Stimulated activated CD4-positive, alpha-beta T cell treated with anti-CD3 and anti-CD28 coated beads, Interleukin-15, amount 100 ng/mL, for 24 hours (primary cell): ENCODE results near the gene VEZF1.
"Not testable (repeated sequence)": the region's sequence is repeated elsewhere in the genome, so short reads cannot be mapped to it uniquely, and the experiment has no call there.

ENCODE experiments used
- DNase-seq: peaks from one replicate; pipeline ENCODE4 v3.0.0-alpha.2; 2020

The VEZF1 gene

DNA sequence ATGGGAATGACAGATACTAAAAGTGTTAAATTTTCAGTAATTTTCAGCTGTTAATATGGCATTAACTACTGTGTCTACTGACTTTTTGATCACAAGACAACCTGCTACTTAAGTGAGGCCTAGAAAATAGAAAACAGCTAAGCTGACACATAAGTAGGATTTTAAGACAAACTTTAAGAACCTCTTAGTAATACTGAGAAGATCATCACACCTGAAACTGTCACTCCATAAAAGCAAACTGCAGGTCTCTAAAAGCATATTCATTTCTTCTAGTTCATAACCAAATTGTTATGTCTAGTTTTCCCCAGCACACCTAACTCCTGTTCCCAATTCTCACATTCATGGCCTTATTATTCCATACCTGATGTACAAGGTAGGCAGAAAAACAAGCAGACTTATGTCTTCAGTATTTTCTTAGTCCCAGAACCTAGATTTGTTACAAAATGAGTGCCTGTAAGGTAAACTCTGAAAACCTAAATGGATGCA lies 11.0 kb upstream of the VEZF1 start:
- DNase-seq, result no peak

DNA sequence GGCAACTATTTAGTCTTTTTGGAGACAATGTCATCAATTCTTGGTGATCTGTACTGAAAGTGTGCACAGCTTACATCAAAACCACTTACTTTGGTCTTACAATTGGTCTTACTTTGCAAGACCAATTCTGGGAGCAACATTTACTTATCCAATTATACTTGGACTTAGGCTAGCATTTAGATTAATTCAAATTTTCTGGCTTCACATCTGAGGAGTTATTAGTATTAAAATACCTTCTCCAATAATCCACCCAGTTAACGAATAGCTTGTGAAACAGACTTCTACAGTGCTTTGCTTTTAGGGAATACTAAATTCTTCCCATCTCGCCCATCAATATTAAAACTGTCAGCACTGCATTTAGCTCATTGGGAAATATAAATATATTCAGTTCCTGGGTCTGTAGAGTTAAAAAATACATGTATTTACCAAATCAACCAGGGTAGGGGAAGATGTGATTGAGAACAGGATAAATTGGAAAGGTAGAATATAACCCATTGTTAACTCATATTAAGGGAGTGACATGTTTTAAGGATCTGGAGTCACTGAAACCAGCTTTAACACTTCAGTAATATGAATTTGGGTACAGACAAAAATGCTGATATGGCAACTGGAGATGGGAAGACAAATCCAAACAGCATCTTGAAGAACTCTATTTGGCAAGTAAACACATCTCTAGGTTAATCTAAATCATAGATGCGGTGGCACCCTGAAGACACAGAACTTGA lies 9.2 kb upstream of the VEZF1 start:
- no peak for DNase-seq

DNA sequence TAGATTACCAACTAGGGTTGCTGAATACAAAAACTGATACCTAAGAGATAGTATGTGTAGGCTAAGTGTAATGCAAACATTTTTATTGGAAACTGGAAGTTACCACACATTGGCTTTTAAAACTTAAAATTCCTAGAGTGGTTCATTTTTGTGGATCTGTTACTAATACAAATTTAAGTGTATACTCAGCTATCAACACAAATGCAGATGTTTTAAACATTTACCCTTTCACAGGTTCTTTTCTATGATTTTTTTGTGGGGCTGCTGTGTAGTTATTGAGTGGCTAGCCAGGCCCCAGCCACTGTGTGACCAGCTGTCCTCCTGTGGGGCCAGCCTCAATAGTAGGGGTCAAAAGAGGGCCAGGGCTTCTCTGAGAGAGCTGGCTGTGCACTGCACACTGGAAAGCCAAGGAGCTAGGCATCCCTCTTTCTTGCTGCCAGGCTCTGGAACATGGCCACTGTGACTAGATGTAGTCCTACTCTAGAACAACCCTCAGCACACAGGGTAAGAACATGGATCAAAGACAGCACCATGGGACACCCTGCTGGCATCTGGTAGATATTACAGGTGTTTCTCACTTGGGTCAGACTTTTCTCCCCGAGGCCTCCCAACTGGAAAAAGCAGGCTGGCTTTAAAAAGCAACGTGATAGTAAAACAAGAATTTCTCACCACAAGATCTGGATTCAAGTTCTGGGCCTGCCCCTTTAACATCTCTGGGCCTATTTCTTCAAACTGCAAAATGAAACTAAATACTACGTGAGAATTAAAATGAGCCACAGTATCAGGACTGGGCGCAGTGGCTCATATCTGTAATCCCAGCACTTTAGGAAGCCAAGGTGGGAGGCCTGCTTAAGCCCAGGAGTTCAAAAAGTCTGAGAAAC lies 7.3 kb upstream of the VEZF1 start:
- DNase-seq, result peak; percentile 71

DNA sequence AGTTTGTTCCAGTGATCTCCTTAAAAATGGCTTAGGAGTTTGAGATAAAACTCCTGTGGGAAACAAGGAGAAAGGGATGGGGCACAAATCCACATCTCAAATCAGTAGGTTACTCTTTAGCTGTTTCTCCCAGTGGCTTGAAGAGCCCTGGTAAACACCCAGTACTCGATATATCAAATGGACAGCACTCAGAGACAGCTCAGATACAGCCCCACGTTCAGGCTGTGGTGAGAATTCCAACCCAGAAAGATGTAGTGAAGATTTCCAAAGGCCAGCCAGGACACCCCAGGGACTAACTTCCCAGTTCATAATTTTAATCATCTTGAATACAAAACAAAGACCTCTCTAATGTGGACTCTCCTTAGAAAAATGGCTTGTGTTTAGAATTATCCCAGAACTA lies 6.4 kb upstream of the VEZF1 start:
- no peak for DNase-seq

DNA sequence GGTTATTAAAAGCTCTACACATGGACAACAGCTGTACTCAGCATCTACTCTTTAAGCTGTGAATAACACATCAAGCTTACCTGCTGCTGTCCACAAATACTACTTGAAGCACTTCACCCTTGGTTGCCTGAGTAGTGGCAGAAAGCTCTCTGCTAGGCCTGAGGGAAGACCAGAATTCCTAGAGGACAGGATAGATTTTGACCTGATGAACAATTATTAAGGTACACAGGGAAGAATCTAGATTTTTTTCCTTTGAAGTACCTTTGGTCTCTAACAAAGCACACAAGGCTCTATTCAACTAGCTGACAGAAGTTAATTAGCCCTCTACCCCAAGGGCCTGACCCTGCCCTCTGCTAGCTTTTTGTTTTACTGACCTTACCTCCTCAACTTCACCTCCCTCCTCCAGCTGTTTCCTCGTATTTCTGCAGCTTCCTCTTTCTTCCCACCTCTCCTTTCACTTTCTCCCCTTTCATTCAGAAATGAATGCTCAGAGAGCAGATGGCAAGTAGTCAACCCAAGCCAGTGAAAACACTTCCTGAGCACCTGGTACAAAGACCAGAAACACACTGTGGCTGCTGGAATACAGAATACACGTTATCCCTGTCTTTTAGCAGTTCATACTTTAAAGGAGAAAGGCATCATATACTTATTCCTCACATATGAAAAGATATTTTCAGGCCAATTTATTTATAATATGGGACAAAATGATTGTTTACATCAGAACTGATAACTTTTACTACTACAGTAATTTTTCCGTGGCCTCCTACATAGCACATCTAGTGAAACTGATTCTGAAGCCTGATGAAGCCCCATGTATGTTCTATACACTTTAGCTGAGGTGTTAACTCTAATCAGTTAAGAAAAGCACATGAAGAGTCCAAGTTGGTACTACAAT lies 5.7 kb upstream of the VEZF1 start:
- no peak for DNase-seq

DNA sequence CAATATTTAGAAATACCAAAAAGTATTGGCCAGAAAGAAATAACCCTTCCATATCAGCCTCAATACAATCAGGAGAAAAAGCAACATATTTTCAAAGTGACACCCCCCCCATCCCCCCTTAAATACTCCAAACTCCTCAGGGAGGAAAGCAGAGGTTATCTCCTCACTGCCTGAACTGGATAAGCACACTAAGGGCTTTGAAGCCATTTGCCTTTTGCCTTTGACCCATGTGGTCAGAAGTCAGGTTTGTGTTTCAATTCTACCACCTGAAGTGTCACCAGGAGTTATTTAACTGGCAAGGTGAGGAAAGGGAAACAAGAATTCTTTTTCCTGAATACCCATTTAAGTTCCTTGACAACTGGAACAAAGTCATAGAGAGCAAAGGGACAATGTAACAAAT lies 3.5 kb upstream of the VEZF1 start:
- DNase-seq, result no peak

DNA sequence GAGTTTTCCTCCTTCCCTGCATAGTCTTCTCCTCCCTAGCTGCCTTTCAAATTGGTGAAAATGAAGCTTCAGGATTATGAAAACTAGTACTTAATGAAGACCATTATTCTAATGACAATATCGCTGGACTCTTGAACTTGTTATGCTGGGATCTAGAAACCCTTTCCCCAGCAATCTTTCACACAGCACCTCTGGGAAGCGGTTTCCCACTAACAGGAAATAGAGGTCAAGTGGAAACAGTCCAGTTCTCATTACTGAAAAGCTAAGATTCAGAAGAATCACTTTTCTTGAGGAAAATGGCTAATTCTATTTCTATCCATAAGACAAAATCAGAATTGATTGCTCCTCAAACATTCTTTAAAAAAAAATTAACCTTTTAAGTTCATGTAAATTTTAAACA lies 2.0 kb upstream of the VEZF1 start:
- DNase-seq, result no peak

DNA sequence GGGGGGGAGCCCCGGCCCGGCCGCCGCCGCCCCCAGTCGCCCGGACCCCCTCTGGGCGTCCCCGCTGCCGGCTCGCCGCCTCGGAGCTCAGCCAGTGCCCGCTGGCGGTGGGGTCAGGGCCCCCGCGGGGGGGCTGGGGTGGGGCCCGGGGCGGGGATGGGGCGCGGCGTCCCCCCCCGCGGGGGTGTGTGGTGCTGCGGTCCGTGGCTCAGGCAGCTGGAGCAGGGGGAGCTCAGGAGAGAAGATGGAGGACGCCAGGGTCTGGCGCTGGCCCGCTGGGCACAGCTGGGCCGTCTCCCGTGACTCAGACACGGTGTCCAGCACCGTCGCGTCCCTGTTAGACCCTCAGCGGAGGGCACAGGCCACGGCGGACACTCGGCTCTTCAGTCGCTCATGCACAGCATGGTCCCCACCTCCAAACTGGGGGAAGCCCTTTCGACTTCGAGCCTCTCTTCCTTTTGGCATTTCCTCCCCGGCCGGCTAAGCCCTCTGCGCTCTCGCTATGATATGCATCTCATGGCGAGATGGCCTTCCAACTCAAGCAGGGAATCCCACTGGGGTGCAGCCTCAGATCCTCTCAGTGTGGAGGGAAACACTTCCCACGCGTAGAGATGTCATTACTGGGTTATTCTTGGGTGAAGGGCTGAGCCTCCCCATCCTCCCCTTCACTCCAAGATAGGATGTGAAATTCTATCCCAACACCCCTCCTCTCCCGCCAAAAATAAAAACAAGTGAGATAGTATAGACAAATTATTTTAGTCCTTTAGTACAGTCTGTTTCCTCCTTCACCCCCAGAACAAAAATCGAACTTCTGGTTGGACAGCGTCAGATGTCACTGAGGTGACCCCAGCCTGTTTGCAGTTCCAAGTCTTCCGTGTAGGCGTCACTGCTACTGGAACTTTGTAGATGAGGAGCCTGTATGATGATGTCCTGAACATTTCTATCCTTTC lies 522 bp upstream of the VEZF1 start:
- peak; percentile 73 for DNase-seq

DNA sequence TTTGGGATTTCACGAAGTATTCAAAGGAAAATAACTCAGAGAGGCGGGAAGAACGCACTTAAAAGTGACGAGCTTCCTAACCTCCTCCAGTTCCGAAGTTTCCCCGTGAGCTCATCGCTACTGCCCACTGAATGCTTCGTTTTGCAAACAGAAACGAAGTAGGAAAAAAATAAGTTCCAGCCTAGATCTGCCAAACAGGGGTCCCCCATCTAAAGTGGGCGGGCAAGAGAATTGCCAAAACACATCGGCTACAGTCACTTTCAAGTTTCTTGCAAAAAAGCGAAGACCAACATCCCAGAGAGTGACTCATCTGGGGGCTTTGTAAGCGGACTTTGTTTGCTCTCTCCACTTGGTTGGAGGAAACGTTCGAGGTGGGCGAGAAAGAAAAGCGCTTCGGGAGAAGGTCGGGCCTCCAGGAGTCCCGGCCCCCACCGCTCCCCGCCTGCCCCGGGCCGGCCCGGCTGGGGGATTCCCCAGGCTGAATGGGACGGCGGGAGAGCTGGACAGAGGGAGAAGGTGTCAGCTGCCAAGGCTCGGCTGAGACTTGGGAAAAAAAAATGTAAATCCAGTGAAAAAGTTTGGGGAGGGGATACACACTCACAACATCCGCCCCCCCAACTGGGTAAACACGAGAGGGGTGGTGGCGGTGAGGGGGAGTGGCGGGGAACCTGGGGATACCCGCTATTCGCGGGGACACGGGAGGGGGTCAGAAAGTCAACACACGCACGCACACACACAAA lies 1.0 kb downstream of the VEZF1 start:
- DNase-seq, result peak; percentile 56

DNA sequence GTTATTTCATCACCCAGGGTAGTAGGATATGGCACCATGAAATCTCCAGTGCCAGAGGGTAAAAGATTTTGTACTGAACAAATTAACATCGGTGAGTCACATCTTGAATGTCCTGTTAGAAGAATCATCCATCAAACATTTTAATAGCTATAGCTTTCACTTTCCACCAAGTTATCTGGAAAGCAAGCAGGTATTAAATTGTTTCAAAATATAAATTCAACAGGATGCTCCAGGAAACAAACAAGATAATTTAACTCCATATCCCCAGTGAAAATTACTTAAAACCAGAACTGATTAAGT lies 2.4 kb downstream of the VEZF1 start:
- DNase-seq, result no peak

DNA sequence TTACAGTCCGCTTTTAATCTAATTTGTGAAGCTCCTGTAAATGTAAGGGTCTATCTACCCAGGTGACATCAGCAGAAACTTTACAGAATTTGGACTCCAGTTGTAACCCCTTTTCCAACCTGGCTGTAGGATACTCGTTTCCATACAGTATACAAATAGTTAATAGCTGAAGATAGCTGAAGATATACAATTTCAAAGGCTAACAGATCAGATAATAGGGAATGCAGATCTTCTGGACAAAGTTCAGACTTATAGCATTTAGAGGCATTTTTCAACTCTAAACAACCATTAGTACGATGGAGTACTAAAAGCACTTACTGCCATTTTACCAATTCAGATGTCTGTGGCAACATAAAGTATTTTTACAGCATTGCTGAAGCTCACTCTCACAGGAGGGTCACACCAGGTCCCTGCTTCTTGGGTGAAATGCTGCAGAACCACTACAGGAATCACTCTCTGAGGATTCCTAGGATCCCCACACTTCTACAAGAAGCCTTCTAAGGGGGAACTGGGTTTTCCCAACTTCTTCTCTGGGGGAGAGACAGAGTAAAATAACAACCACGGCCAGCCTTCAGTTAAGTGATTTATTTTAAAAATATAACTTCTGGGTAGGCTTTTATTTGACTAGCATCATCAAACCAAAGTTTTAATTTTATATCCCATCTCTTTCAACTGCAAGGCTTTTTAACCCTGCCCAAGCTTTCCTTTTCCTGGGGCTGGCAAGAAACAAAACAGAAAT lies 2.9 kb downstream of the VEZF1 start:
- no peak for DNase-seq

DNA sequence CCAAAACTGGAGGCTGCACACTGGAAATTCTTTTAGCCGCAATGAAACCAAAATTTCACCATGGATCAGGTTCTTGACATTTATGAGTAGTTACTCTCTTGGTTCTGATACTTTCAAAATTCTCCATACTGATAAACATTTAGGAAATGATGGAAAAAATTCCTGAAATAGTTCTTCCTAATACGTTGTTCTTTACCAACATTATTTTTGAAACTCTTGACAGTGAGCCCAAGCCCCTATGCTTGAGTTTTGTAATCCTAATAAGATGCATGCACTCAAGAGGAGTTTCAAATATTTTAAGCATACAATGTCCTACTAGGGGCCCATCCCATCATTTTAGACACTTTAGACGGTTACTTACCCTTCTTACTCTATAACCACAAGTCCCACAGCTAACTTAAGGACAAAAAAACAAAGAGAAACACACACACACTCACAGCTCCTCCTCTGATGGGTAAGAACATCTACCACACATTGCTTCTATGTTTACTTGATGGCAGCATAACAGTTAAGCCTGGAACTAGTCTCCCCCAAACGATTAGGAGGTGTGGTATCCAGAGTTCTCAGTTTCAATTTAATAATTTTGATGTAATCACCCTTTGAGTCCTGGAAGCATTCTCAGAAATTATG lies 3.7 kb downstream of the VEZF1 start:
- no peak for DNase-seq

DNA sequence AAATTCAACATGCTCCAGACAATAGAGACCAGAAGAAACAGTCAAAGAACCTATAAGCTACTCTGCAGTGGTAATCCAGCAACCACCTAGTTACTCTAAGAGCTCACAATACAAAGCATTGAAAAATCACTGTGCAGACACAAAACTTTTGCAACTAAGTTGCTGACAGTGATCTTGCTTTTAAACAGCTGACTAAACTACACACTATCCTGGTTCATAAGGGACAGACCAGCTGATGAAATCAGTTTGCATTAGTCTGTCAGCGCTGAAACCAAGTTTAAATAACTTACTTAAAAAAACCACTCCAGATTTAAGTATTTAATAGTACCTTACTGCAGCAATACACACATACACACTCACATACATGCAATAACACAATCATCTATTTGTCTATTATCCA lies 4.6 kb downstream of the VEZF1 start:
- DNase-seq, result no peak

DNA sequence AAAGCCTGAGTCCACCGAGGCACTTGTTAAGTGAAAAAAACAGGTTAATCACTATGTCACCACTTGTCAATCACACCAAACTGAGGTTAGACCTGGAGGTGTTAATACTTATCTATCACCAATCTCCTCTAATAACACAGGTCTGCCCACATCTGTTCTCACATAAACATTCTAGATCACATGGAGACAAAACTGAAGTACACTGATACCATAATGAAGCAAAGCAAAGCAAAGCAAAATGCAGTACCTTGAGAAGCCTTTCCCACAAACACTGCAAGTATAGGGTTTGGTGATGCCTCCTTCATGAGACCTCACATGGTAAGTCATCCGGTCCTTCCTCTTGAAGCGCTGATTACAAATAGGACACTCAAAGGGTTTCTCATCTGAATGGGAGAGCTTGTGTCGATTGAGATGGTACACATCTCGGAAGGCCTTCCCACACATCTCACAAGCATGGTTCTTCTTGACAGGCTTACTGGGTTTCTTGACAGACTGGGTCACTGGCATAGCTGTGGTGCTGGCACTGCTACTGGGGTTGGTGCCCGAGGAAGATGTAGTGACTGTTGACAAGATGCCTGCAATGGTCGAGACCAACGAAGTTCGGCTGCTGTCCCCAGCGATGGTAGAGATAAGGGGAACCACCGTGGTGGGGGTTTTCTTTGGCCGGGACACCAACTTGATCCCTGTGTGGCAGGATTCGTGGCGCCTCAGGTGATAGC lies 5.4 kb downstream of the VEZF1 start:
- no peak for DNase-seq

DNA sequence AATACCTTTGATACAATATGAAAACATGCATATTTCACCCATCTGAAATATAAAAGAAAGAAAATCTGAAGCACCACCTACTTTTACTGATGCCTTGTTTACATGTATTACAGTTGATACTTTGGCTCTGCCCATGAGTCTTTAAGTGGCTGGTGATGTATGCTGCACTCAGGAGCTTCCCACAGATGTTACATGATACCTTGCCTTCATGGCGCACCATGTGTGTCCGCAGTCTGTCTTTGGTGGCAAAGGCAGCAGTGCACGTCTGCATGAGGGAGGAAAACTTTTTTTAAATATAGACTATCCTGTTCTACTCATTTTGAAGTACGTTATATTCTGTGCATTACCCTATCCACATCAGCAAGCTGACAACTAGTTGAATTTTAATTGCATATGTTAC lies 7.5 kb downstream of the VEZF1 start:
- DNase-seq, result no peak

DNA sequence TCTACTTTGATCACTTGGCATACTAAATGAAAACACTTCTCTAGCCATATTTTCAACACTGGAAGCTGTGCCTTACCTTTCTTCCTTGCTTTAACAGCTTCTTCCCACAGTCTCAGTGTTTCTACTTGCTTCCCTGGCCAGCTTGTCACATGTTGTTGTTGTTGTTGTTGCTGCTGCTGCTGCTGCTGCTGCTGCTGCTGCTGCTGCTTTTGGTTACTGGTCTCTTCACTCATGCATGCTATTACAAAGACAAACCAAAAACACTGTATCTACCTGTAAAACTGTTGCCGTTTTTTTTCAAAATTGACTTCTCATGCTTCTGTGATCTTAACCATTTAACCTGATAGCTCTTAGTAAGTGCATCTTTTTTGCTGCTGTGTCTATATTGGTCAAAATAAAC lies 9.0 kb downstream of the VEZF1 start:
- no peak for DNase-seq

DNA sequence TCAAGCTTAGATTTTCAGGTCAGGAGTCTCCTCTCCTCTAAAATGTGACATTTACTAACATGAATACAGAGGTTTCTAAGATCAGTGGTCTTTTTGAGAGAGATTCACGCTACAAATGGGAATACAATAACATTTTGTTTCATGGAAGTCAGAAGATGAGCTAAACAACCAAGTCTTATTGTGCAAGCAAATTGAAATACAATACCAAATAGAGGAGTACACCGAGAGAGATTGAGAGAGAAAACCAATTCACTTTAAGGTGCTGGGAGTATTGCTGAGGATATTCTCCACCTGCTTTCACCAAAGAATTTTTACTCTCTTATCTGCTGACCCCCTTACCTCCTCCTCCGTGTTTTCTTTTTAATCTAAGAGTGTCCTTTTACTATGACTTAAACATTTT lies 11.5 kb downstream of the VEZF1 start:
- no peak for DNase-seq

DNA sequence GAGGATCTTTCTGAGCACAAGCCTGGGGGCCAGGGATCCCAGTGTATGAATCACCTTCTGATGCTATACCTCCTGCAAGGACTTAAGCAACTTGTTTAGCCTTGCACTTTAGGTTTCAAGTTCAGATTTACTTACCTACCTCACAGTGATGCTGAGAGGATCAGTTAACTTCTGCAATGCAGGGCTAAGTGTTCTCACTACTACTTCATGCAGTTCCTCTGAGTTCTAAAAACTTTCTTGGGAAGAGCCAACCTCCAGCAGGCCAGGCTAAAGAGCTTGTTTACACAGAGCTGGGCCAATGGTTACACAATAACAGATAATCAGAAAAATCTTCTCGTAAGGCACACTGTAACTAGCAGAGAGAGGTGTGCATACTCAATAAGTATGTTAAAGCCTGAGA lies 13.0 kb downstream of the VEZF1 start:
- DNase-seq, result no peak

DNA sequence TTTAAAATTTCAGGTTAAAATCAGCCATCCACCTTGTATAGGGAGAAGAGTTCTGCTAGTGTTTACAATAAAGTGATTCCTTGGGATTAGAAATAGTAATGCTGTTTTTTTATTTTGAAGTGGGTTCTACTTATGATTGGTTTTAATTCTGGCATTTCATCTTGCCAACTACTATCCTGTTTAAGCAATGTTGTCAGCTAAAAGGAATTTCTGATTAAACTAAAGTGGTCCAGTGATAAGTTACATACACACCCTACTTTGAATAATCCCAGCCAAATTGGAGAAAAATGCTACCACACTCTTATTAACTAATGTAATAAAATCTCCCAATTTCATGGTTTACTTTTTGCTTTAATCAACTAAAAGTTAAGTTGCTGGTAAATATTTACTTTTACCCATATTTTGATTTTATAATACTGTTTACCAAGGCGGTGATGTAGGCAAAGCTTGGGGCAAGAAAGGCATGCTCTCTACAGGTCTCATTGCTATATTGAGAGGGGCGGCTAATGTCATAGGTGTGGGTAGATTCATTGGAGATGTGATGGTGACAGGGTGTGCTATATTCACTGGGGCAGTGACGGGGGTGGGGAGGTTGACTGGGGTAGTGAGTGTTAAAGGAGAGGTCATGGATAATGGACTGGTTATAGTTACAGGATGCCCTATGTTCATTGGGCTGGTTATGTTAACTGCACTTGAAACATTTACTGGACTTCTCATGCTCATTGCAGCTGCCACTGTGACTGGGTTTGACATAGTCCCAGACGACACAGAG lies 13.8 kb downstream of the VEZF1 start:
- DNase-seq, result not testable (repeated sequence)
